ENCODE measurements around the gene CDHR3. TPM values are rescaled to one million over a fixed set of nuclear protein-coding genes. Genes with fewer than 3 reads are reported as not detected.

The CDHR3 gene
- total and polyA plus RNA-seq, 4 experiments from 2014 or later = 1.3 to 12.1 (median 6.7) TPM

DNA sequence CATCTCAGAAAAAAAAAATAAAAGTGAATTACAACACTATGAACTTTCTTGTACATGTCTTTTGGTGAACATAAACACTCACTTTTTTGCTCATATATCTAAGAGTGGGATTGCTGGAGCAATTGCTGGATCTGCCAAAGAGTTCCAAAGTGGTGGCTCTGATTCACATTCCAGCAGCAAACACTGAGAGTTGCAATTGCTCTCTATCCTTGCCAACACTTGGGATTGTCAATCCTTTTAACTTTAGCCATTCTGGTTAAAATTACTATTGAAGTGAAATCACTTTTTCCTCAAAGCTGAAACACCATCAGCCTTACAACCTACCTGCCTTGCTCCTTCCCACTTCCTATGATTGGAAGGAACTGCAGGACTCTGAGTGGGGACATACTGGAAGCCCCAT is 70.7 kb downstream of the CDHR3 start:
- intact Hi-C loops (cut with micrococcal nuclease) = no loop called here
- Mint-ChIP-seq H3K9me3 (peaks cover 0 to 3% (median 0%) of the 10 kb centered on the region in 8 donors), H3K4me3 (no peak overlapping the region), H3K27me3 (no peaks in the 10 kb centered on the region), H3K36me3 (no peaks in the 10 kb centered on the region), H3K27ac (no peak overlapping the region), H3K4me1 (peaks cover 0 to 7% (median 4%) of the 10 kb centered on the region in 4 donors)
- no peak for DNase-seq
- no peaks in the 10 kb centered on the region for H3K4me1 ChIP-seq (ENCODE audit: insufficient read depth, low read length)
- POLR2A ChIA-PET (ENCODE audit: partially characterized antibody) = interaction anchor here (1.7 to 2.0 kb wide), 2 partner anchors 8 to 11 kb away, joined by 6 to 9 read pairs; no protein-coding TSS in a partner anchor
- no peaks in the 10 kb centered on the region for H3K9me3 ChIP-seq (ENCODE audit: control insufficient read depth in 1 of 2, low read length in 2 of 2)
- H3K4me3 ChIP-seq (ENCODE audit: low read length in 2 of 2) = no peak overlapping the region
- H3K27ac ChIP-seq (ENCODE audit: low read depth, low read length) = no peak overlapping the region
- H3K27me3 ChIP-seq (ENCODE audit: insufficient read depth, low read length) = no peaks in the 10 kb centered on the region
- CTCF ChIA-PET (ENCODE audit: partially characterized antibody) = interaction anchor here (1.0 to 2.0 kb wide), 6 partner anchors 8 to 379 kb away, joined by 3 to 4 read pairs (median 3); no protein-coding TSS in a partner anchor
- H3K36me3 ChIP-seq (ENCODE audit: insufficient read depth, low read length) = no peaks in the 10 kb centered on the region

DNA sequence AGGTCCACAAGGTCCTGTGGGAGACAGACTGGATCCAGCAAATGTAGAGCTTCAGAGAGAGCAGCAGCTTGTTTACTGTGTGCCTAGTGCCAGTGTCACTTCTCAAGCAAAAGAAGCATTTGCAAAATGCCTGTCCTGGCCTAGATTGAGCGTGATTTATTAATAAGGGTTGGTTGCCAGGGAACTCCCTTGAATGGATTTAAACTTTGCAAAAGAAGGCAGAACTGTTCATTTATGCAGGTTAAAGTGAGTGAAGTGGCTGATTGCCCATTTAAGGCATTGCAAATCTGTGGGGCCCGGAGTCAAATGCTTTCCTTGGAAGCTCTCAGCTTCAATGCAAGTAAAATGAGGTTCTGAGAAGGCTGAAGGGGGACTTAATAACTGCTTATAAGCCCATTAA is 71.3 kb downstream of the CDHR3 start:
- Mint-ChIP-seq H3K36me3 (no peaks in the 10 kb centered on the region), H3K27me3 (no peaks in the 10 kb centered on the region), H3K4me3 (no peak overlapping the region), H3K4me1 (peaks cover 0 to 7% (median 4%) of the 10 kb centered on the region in 4 donors), H3K27ac (no peak overlapping the region), H3K9me3 (peaks cover 0 to 3% (median 0%) of the 10 kb centered on the region in 8 donors)
- no peaks in the 10 kb centered on the region for H3K4me1 ChIP-seq (ENCODE audit: insufficient read depth, low read length)
- CTCF ChIA-PET (ENCODE audit: partially characterized antibody) = interaction anchor here (1.0 to 1.6 kb wide), 5 partner anchors 8 to 380 kb away, joined by 3 to 6 read pairs (median 3); no protein-coding TSS in a partner anchor
- H3K4me3 ChIP-seq (ENCODE audit: low read length in 2 of 2) = no peak overlapping the region
- DNase-seq = no peak
- H3K36me3 ChIP-seq (ENCODE audit: insufficient read depth, low read length) = no peaks in the 10 kb centered on the region
- H3K27me3 ChIP-seq (ENCODE audit: insufficient read depth, low read length) = no peaks in the 10 kb centered on the region
- intact Hi-C loops (cut with micrococcal nuclease) = no loop called here
- H3K9me3 ChIP-seq (ENCODE audit: control insufficient read depth in 1 of 2, low read length in 2 of 2) = no peaks in the 10 kb centered on the region
- POLR2A ChIA-PET (ENCODE audit: partially characterized antibody) = interaction anchor here (1.7 to 2.0 kb wide), 2 partner anchors 9 to 12 kb away, joined by 6 to 9 read pairs; no protein-coding TSS in a partner anchor
- H3K27ac ChIP-seq (ENCODE audit: low read depth, low read length) = no peak overlapping the region

GRCh38 chr7:106035568-106035967 is 72.5 kb downstream of the CDHR3 start:
- H3K27ac Mint-ChIP-seq = no peak overlapping the region
- intact Hi-C loops (cut with micrococcal nuclease) = no loop called here

DNA sequence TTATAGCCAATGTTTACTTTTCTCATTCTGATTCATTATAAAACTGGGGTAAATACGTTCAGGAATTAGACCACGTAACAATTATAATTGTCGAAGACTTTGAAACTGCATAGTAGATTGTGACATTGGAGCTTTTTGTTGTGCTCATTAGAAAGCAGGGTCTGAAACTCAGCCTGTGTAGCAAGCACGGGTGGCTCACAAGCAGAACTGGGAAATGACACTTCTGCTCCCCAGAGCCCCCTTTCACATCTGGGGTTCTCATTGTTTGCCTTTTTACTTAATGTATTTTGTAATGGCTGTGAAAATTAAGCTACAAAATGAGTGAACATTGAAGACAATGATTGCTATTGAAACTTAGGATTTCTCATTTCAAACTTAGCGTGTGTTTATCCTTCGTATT is 72.9 kb downstream of the CDHR3 start:
- no peak for DNase-seq
- Histone ChIP-seq H3K4me1 (ENCODE audit: insufficient read depth, low read length) (peaks cover 10% of the 10 kb centered on the region), H3K27me3 (ENCODE audit: insufficient read depth, low read length) (no peaks in the 10 kb centered on the region), H3K36me3 (ENCODE audit: insufficient read depth, low read length) (no peaks in the 10 kb centered on the region), H3K9me3 (ENCODE audit: control insufficient read depth in 1 of 2, low read length in 2 of 2) (no peaks in the 10 kb centered on the region), H3K27ac (ENCODE audit: low read depth, low read length) (no peak overlapping the region), H3K4me3 (ENCODE audit: low read length in 2 of 2) (no peak overlapping the region)
- ChIA-PET CTCF (ENCODE audit: partially characterized antibody) (interaction anchor here (1.5 to 13.1 kb wide), 4 partner anchors 21 to 379 kb away, joined by 6 to 212 read pairs (median 9); no protein-coding TSS in a partner anchor), POLR2A (ENCODE audit: partially characterized antibody) (interaction anchor here (3.6 kb wide), 1 partner anchor 14 kb away, joined by 14 read pairs; no protein-coding TSS in a partner anchor)
- Mint-ChIP-seq H3K9me3 (peaks cover 0 to 4% (median 0%) of the 10 kb centered on the region in 8 donors), H3K27me3 (no peaks in the 10 kb centered on the region), H3K4me3 (no peak overlapping the region), H3K4me1 (peaks cover 10 to 16% (median 11%) of the 10 kb centered on the region in 4 donors), H3K36me3 (no peaks in the 10 kb centered on the region), H3K27ac (no peak overlapping the region)
- intact Hi-C loops (cut with micrococcal nuclease) = no loop called here

More at GRCh38 chr7:106035568-106035967, 72.5 kb downstream of the CDHR3 start:
- Histone ChIP-seq H3K9me3 (ENCODE audit: control insufficient read depth in 1 of 2, low read length in 2 of 2) (no peaks in the 10 kb centered on the region), H3K36me3 (ENCODE audit: insufficient read depth, low read length) (no peaks in the 10 kb centered on the region), H3K27ac (ENCODE audit: low read depth, low read length) (no peak overlapping the region), H3K4me3 (ENCODE audit: low read length in 2 of 2) (no peak overlapping the region), H3K27me3 (ENCODE audit: insufficient read depth, low read length) (no peaks in the 10 kb centered on the region), H3K4me1 (ENCODE audit: insufficient read depth, low read length) (peaks cover 6% of the 10 kb centered on the region)
- Mint-ChIP-seq H3K9me3 (peaks cover 0 to 4% (median 0%) of the 10 kb centered on the region in 8 donors), H3K4me1 (peaks cover 8 to 11% (median 9%) of the 10 kb centered on the region in 4 donors), H3K36me3 (no peaks in the 10 kb centered on the region), H3K4me3 (no peak overlapping the region), H3K27me3 (no peaks in the 10 kb centered on the region)
- POLR2A ChIA-PET (ENCODE audit: partially characterized antibody) = interaction anchor here (1.7 to 3.6 kb wide), 3 partner anchors 10 to 13 kb away, joined by 6 to 14 read pairs (median 9); no protein-coding TSS in a partner anchor
- no peak for DNase-seq
- CTCF ChIA-PET (ENCODE audit: partially characterized antibody) = interaction anchor here (1.2 to 2.1 kb wide), 3 partner anchors 8 to 378 kb away, joined by 3 to 11 read pairs (median 6); no protein-coding TSS in a partner anchor

DNA sequence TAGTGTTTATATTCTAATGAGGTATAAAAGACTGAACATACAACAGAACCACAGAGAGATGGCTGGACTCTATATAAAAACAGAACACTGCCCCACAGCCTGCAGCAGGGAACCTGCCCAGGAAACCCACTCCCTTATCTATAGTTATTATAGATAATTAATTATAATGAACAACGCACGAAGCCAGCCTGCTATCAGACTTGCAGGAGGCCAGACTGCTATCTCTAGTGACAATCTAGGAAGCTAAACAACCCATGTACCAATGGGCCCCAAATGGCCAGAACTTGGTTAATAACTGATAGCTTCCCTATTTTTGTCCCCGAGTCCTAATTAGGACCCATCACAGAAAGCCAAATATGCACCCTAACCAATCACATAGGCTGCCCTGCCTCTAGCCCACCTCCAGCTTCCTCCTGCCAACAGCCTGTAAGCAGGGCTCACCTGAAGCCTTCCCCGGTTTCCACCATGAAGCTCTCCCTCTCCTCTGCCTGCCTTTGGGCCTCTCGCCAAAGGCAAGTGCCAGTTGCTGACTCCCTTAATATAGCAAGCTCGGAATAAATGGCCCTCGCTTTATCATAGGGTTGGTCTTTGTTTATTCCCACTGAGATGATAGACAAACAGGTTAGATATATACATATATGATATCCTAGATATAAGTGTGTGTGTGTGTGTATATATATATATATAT is 74.6 kb downstream of the CDHR3 start:
- CTCF ChIA-PET (ENCODE audit: partially characterized antibody) = interaction anchor here (0.9 to 13.1 kb wide), 8 partner anchors 9 to 380 kb away, joined by 3 to 212 read pairs (median 6); no protein-coding TSS in a partner anchor

GRCh38 chr7:106038289-106038688 is 75.2 kb downstream of the CDHR3 start:
- Histone ChIP-seq H3K27ac (ENCODE audit: low read depth, low read length) (no peak overlapping the region), H3K36me3 (ENCODE audit: insufficient read depth, low read length) (no peaks in the 10 kb centered on the region), H3K4me3 (ENCODE audit: low read length in 2 of 2) (no peak overlapping the region), H3K4me1 (ENCODE audit: insufficient read depth, low read length) (peaks cover 26% of the 10 kb centered on the region), H3K27me3 (ENCODE audit: insufficient read depth, low read length) (no peaks in the 10 kb centered on the region), H3K9me3 (ENCODE audit: control insufficient read depth in 1 of 2, low read length in 2 of 2) (no peaks in the 10 kb centered on the region)
- H3K4me3 Mint-ChIP-seq = no peak overlapping the region
- DNase-seq = no peak
- CTCF ChIA-PET (ENCODE audit: partially characterized antibody) = interaction anchor here (1.7 to 13.1 kb wide), 4 partner anchors 8 to 277 kb away, joined by 4 to 212 read pairs (median 57); no protein-coding TSS in a partner anchor
- peak overlapping the region in 3 of 7 donors; percentile 19 to 61 (median 39) for H3K27ac Mint-ChIP-seq
- no peaks in the 10 kb centered on the region for H3K36me3 Mint-ChIP-seq
- peaks cover 17 to 32% (median 25%) of the 10 kb centered on the region in 4 donors for H3K4me1 Mint-ChIP-seq
- H3K27me3 Mint-ChIP-seq = peaks cover 1 to 2% of the 10 kb centered on the region in 2 donors
- peaks cover 0 to 4% (median 0%) of the 10 kb centered on the region in 8 donors for H3K9me3 Mint-ChIP-seq
- POLR2A ChIA-PET (ENCODE audit: partially characterized antibody) = interaction anchor here (0.8 to 3.6 kb wide), 2 partner anchors 16 to 368 kb away, joined by 3 to 14 read pairs; no protein-coding TSS in a partner anchor
- intact Hi-C loops (cut with micrococcal nuclease) = no loop called here

More for the DNA sequence above, 74.6 kb downstream of the CDHR3 start:
- peaks cover 0 to 1% of the 10 kb centered on the region in 2 donors for H3K27me3 Mint-ChIP-seq
- Histone ChIP-seq H3K4me1 (ENCODE audit: insufficient read depth, low read length) (peaks cover 23% of the 10 kb centered on the region), H3K36me3 (ENCODE audit: insufficient read depth, low read length) (no peaks in the 10 kb centered on the region), H3K4me3 (ENCODE audit: low read length in 2 of 2) (no peak overlapping the region), H3K27me3 (ENCODE audit: insufficient read depth, low read length) (no peaks in the 10 kb centered on the region), H3K27ac (ENCODE audit: low read depth, low read length) (no peak overlapping the region), H3K9me3 (ENCODE audit: control insufficient read depth in 1 of 2, low read length in 2 of 2) (no peaks in the 10 kb centered on the region)
- H3K27ac Mint-ChIP-seq = peak overlapping the region in 1 of 7 donors; percentile 37
- POLR2A ChIA-PET (ENCODE audit: partially characterized antibody) = interaction anchor here (0.8 to 3.6 kb wide), 2 partner anchors 16 to 368 kb away, joined by 3 to 14 read pairs; no protein-coding TSS in a partner anchor
- intact Hi-C loops (cut with micrococcal nuclease) = no loop called here
- H3K4me1 Mint-ChIP-seq = peaks cover 14 to 28% (median 21%) of the 10 kb centered on the region in 4 donors
- peaks cover 0 to 4% (median 0%) of the 10 kb centered on the region in 8 donors for H3K9me3 Mint-ChIP-seq
- no peak overlapping the region for H3K4me3 Mint-ChIP-seq
- DNase-seq = no peak
- no peaks in the 10 kb centered on the region for H3K36me3 Mint-ChIP-seq

DNA sequence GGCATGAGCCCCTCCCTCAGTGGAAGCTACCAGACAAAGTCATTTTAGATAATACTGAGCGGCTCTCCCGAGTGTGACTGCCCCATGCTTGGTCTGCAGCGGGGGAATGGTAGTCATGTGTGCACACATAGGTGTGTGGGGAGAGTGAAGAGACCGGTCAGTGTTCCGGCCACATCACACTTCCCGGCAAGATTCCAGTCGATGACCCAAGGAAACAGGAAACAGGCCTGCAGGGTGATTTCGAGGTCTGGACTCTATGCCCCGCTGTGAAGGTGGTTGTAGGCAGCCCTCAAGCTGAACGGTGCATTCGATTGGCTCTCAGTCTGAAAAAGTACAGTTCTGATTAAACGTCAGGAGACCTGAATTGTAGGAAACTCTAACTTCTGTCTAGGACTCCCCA is 75.9 kb downstream of the CDHR3 start:
- intact Hi-C loops (cut with micrococcal nuclease) = no loop called here
- Mint-ChIP-seq H3K36me3 (no peaks in the 10 kb centered on the region), H3K27me3 (peaks cover 1 to 2% of the 10 kb centered on the region in 2 donors), H3K27ac (no peak overlapping the region), H3K4me3 (no peak overlapping the region), H3K9me3 (peaks cover 0 to 4% (median 0%) of the 10 kb centered on the region in 8 donors), H3K4me1 (peaks cover 17 to 32% (median 25%) of the 10 kb centered on the region in 4 donors)
- Histone ChIP-seq H3K9me3 (ENCODE audit: control insufficient read depth in 1 of 2, low read length in 2 of 2) (no peaks in the 10 kb centered on the region), H3K27me3 (ENCODE audit: insufficient read depth, low read length) (no peaks in the 10 kb centered on the region), H3K27ac (ENCODE audit: low read depth, low read length) (no peak overlapping the region), H3K4me3 (ENCODE audit: low read length in 2 of 2) (no peak overlapping the region), H3K36me3 (ENCODE audit: insufficient read depth, low read length) (no peaks in the 10 kb centered on the region), H3K4me1 (ENCODE audit: insufficient read depth, low read length) (peaks cover 26% of the 10 kb centered on the region)
- no peak for DNase-seq
- ChIA-PET CTCF (ENCODE audit: partially characterized antibody) (interaction anchor here (6.7 to 13.1 kb wide), 2 partner anchors 16 to 278 kb away, joined by 109 to 212 read pairs; no protein-coding TSS in a partner anchor), POLR2A (ENCODE audit: partially characterized antibody) (interaction anchor here (3.6 kb wide), 1 partner anchor 17 kb away, joined by 14 read pairs; no protein-coding TSS in a partner anchor)

Data from CD4-positive, alpha-beta memory T cell (primary cell).